Brain pericyte (primary cell): ENCODE data around the gene ANKRD18A.
"Not testable (repeated sequence)": the region's sequence is repeated elsewhere in the genome, so short reads cannot be mapped to it uniquely, and the experiment has no call there.

Experiments
- DNase-seq: peaks from one replicate; pipeline ENCODE4 v3.0.0-alpha.2; 2012; ENCODE audit warnings: low read depth, low spot score

The ANKRD18A gene

GRCh38 chr9:38546497-38547163 lies 73.8 kb downstream of the ANKRD18A start:
- not testable (repeated sequence) for DNase-seq

GRCh38 chr9:38540535-38540934 lies 79.9 kb downstream of the ANKRD18A start:
- DNase-seq: not testable (repeated sequence)

GRCh38 chr9:38529317-38529716 lies 91.1 kb downstream of the ANKRD18A start:
- DNase-seq: no peak

GRCh38 chr9:38527503-38527902 lies 92.9 kb downstream of the ANKRD18A start:
- no peak for DNase-seq

GRCh38 chr9:38526591-38526990 lies 93.8 kb downstream of the ANKRD18A start:
- DNase-seq: no peak

- DNase-seq: no peak
These were observed 97.3 kb downstream of the ANKRD18A start for GRCh38 chr9:38523121-38523520.

GRCh38 chr9:38521762-38522161 lies 98.6 kb downstream of the ANKRD18A start:
- DNase-seq: no peak
